Naive B cell (primary cell): ENCODE data around the gene TOMM5. TPM values are rescaled to one million over a fixed set of nuclear protein-coding genes. Genes with fewer than 3 reads are reported as not detected.

Experiments
- ATAC-seq, 2 donors: fragments of 150-1000 bp; cut with Tn5 transposase; 2 replicates each; pipeline ENCODE4 v1.10.0; 2021; ENCODE audit warnings: low read depth in 2 of 2, mild to moderate bottlenecking in 2 of 2, moderate library complexity in 2 of 2
- DNase-seq: peaks from one replicate; pipeline ENCODE4 v3.0.0; 2022
- H3K27ac Mint-ChIP-seq, 6 donors: one replicate each; pipeline ENCODE4 v1.8.0; 2020 to 2022; ENCODE audit warnings: mild to moderate bottlenecking in 6 of 6, mixed read lengths in 6 of 6, moderate library complexity in 5 of 6, inconsistent platforms in 2 of 6
- H3K27me3 Mint-ChIP-seq, 3 donors: one replicate each; pipeline ENCODE4 v1.8.0; 2021 to 2022; ENCODE audit warnings: mixed read lengths in 3 of 3, mild to moderate bottlenecking in 1 of 3
- H3K36me3 Mint-ChIP-seq, 2 donors: one replicate each; pipeline ENCODE4 v1.8.0; 2020 to 2022; ENCODE audit warnings: mixed read lengths in 2 of 2, inconsistent platforms in 1 of 2, mild to moderate bottlenecking in 1 of 2
- H3K4me1 Mint-ChIP-seq, 3 donors: one replicate each; pipeline ENCODE4 v1.8.0; 2020 to 2022; ENCODE audit warnings: mixed read lengths in 3 of 3, inconsistent platforms in 1 of 3, mild to moderate bottlenecking in 1 of 3, moderate library complexity in 1 of 3
- H3K4me3 Mint-ChIP-seq, 8 donors: one replicate each; pipeline ENCODE4 v1.8.0; 2020 to 2022; ENCODE audit warnings: mild to moderate bottlenecking in 8 of 8, mixed read lengths in 8 of 8, moderate library complexity in 8 of 8, inconsistent platforms in 2 of 8
- H3K9me3 Mint-ChIP-seq, 7 donors: one replicate each; pipeline ENCODE4 v1.8.0; 2020 to 2022; ENCODE audit warnings: mixed read lengths in 7 of 7, mild to moderate bottlenecking in 5 of 7, inconsistent platforms in 2 of 7, moderate library complexity in 1 of 7
- polyA plus RNA-seq, 6 donors: library from polyadenylated mRNA; unstranded; fragments of 300-500 nt; fragmentation: Illumina TruSeq; gene quantifications; one replicate each; pipeline ENCODE4 v1.2.3, GENCODE V29; 2021; ENCODE audit warnings: low read depth in 6 of 6

Gene TOMM5
- 100 to 1,000 TPM; 127 to 214 (median 179) TPM for polyA plus RNA-seq

DNA sequence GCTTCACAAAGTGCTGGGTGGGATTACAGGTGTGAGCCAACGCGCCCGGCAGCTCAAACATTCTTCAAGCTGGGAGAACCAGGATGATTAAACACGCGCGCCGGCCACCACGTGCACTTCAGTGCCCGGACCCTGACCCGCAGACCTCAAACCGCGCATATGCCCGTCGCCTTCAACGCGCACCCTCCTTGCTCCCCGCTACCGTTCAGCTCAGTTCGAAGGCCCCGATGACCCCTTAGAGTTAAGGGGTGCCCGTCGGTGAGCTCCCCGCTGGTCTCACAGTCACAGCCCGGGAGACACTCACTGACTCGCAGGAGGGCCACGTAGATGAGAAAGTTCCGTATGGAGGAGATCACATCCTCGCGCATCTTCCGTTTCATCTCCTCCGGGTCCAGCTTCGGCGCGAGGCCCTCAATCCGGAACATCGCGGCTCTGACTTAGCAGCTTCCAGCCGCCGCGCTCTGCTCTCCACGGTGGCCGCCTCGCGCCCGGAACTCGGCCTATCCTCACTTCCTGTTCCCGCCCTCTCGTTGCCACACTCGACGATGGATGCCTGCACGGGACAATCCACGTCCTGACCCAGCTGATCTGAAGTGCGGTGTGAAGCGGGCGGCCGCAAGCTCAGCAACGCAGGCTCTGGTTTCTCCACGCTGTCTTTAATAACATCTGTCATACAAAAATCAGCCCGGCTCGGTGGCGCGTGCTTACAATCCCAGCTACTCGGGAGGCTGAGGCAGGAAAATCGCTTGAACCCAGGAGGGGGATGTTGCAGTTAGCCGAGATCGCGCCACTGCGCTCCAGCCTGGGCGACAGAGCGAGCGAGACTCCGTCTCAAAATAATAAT lies at the start of gene TOMM5:
TOMM5 (minus strand) TSS at position 490 of the 844 bp plus-strand sequence; CDS start at position 425, 65 bp downstream.
- Mint-ChIP-seq H3K27me3 (no peaks in the 10 kb centered on the region), H3K36me3 (peaks cover 5 to 7% of the 10 kb centered on the region in 2 donors), H3K4me1 (peaks cover 23 to 50% (median 37%) of the 10 kb centered on the region in 3 donors), H3K27ac (peak within 1 kb of the TSS; percentile 93 to 99 (median 98)), H3K4me3 (peak within 1 kb of the TSS; percentile 97 to 100 (median 100)), H3K9me3 (no peaks in the 10 kb centered on the region)
- DNase-seq = peak; percentile 90
- peak; percentile 94 to 96 for ATAC-seq

DNA sequence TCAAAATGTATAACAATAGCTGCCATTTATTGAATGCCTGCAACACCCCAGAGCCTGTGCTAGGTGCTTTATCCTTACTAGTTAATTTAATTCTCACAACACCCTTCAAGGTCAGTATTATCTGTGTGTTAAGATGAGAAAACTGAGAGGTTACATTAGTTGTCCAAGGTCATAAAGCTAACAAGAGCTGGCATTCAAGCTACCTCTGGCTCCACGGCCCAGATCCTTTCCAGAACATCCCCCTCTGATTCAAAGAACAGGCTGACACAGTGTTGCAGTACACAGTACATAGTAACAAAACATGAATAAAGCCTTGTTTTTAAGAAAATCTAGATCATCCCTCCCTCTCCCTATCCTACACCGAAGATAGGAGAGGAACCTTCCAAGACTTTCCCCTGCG lies 48.9 kb upstream of the TOMM5 start:
- peaks cover 14 to 30% (median 22%) of the 10 kb centered on the region in 3 donors for H3K27me3 Mint-ChIP-seq
- no peaks in the 10 kb centered on the region for H3K36me3 Mint-ChIP-seq
- ATAC-seq = no peak
- no peak overlapping the region for H3K4me3 Mint-ChIP-seq
- no peak for DNase-seq
- H3K9me3 Mint-ChIP-seq = peaks cover 0 to 2% (median 0%) of the 10 kb centered on the region in 7 donors
- no peaks in the 10 kb centered on the region for H3K4me1 Mint-ChIP-seq
- no peak overlapping the region for H3K27ac Mint-ChIP-seq

DNA sequence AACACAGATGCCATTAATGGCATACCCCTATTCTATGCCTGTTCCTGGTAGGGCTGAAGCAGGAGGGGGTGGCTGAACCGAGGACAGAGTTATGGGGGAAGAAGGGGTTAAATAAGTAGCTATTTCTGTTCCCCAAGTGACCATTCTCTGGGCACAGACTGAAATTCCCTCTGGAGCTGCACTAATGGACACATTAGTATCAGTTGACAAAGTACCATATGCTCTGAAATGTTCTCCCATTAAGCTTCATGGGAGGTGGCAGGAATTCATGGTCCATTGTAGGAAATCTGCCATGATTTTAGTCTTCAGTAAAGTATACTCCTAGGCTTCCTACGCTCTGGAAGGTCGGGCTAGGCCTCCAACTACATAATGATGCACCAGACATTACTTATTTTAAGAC lies 47.8 kb upstream of the TOMM5 start:
- Mint-ChIP-seq H3K9me3 (peaks cover 0 to 2% (median 0%) of the 10 kb centered on the region in 7 donors), H3K4me3 (no peak overlapping the region), H3K36me3 (no peaks in the 10 kb centered on the region), H3K27me3 (peaks cover 14 to 36% (median 24%) of the 10 kb centered on the region in 3 donors), H3K4me1 (no peaks in the 10 kb centered on the region), H3K27ac (no peak overlapping the region)
- no peak for DNase-seq
- ATAC-seq = no peak

DNA sequence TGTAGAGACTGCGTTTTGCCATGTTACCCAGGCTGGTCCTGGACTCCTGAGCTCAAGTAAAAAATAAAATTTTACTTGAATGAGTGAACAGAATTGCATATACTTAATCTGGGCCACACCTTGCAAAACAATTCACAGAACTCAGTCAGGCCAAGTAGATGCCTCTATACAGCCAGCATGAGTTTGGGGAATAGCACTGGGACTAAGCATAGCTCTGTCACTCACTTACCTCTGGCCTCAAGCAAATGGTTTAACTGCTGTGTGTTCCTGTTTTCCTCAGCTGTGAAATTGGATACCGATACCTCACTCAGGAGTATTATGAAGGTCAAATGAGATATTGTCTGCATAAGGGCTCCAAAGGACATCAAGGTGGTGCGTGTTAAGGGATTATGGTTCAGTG lies 47.4 kb upstream of the TOMM5 start:
- Mint-ChIP-seq H3K27ac (no peak overlapping the region), H3K27me3 (peaks cover 14 to 33% (median 21%) of the 10 kb centered on the region in 3 donors), H3K4me1 (no peaks in the 10 kb centered on the region), H3K36me3 (no peaks in the 10 kb centered on the region), H3K4me3 (no peak overlapping the region), H3K9me3 (peaks cover 0 to 2% (median 0%) of the 10 kb centered on the region in 7 donors)
- ATAC-seq (no peak), DNase-seq (no peak)

DNA sequence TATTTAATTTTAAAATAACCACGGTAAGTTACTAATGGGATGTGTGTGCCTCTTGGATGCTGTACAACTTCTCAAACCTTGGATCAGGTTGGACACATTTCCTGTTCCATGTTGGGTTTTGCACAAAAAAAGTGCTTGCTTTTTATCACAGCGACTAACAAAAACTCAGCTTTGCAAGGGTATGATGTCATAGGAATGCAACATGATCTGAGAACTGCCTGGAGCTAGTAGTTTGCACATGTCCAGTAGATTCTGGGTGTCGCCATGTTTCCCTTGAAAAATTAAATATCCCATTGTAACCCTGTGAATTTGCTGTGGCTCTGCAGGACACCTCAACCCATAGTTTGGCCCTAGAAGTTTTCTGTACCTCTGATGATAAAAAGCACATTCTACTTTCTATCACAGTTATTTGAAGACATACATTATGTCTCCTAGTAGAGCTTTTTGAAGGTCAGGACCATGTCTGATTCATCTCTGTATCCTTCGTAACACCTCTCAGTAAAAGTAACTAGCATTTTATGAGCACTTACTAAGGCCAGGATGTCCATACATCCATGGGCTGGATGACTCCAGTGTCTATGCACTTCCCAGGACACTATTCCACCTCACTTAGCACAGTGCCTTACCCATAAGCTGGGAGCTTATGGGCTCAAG lies 46.8 kb upstream of the TOMM5 start:
- no peaks in the 10 kb centered on the region for H3K36me3 Mint-ChIP-seq
- H3K27me3 Mint-ChIP-seq = peaks cover 14 to 27% (median 20%) of the 10 kb centered on the region in 3 donors
- H3K27ac Mint-ChIP-seq = no peak overlapping the region
- DNase-seq = no peak
- H3K4me1 Mint-ChIP-seq = no peaks in the 10 kb centered on the region
- H3K9me3 Mint-ChIP-seq = peaks cover 0 to 2% (median 0%) of the 10 kb centered on the region in 7 donors
- ATAC-seq = no peak
- no peak overlapping the region for H3K4me3 Mint-ChIP-seq

DNA sequence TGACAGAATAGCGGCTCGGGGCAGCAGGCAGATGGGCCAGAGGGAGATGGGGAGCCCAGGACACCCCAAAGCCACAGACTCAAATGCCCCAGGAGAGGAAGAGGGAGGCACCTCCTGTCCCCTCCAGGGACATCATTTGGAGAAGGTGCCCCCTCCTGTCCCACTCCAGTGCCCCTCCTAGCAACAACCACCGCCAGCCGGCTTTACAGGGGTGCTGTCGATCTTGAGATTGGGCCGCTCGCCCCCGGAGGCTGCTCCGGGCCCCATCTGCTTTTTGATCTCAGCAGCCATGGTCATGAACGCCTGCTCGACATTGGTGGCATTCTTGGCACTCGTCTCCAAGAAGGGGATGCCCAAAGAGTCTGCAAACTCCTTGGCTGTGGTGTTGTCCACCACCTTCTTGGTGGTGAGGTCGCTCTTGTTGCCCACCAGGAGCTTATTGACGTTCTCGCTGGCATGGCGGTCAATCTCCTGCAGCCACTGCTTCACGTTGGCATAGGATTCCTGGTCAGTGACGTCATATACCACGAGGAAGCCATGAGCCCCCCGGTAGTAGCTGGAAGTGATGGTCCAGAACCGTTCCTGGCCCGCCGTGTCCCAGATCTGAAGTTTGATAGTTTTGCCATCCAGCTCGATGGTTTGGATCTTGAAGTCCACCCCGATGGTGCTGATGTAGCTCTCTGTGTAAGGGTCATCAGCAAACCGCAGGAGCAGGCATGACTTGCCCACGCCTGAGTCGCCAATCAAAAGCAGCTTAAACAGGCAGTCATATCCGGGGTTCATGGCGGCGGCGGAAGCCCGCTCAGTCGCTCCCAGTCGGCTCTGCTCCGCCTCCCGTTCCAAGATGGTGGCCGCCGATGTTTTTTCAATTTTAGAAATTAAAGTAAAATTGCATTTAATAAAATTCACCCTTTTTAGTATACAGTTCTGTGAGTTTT lies 44.4 kb upstream of the TOMM5 start:
- ATAC-seq (no peak), DNase-seq (no peak)
- Mint-ChIP-seq H3K36me3 (no peaks in the 10 kb centered on the region), H3K4me1 (no peaks in the 10 kb centered on the region), H3K9me3 (no peaks in the 10 kb centered on the region), H3K27ac (no peak overlapping the region), H3K27me3 (peaks cover 11 to 22% (median 16%) of the 10 kb centered on the region in 3 donors), H3K4me3 (no peak overlapping the region)

DNA sequence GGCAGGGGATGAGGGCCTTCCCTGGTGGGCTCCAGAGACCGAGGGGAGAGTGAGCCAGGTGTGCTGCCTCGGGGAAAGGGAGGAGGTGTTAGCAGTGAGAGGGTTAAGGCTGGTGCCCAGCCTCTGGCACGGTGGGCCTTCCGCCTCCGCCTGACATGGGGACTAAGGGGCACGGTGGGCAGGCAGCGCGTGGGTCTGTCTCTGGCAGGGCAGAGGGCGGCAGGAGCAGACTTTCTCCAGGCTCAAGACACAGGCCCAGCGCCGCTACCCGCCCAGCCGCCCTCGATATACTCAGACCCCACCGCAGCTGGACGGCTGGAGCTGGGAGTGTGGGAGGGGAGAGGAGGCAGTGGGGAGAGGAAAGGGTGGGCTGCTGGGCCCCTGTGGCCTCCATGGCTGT lies 43.4 kb upstream of the TOMM5 start:
- DNase-seq (no peak), ATAC-seq (no peak)
- Mint-ChIP-seq H3K27me3 (peaks cover 13 to 22% (median 16%) of the 10 kb centered on the region in 3 donors), H3K36me3 (no peaks in the 10 kb centered on the region), H3K4me1 (no peaks in the 10 kb centered on the region), H3K4me3 (no peak overlapping the region), H3K9me3 (no peaks in the 10 kb centered on the region), H3K27ac (no peak overlapping the region)

GRCh38 chr9:37632479-37632878 lies 40.1 kb upstream of the TOMM5 start:
- DNase-seq = no peak
- Mint-ChIP-seq H3K27ac (no peak overlapping the region), H3K4me3 (no peak overlapping the region), H3K9me3 (no peaks in the 10 kb centered on the region), H3K4me1 (no peaks in the 10 kb centered on the region), H3K36me3 (no peaks in the 10 kb centered on the region), H3K27me3 (peaks cover 11 to 16% (median 16%) of the 10 kb centered on the region in 3 donors)
- no peak for ATAC-seq

- H3K9me3 Mint-ChIP-seq = no peaks in the 10 kb centered on the region
- DNase-seq = no peak
- H3K27me3 Mint-ChIP-seq = peaks cover 0 to 18% (median 6%) of the 10 kb centered on the region in 3 donors
- peaks cover 0 to 4% (median 0%) of the 10 kb centered on the region in 3 donors for H3K4me1 Mint-ChIP-seq
- no peak for ATAC-seq
- no peak overlapping the region for H3K4me3 Mint-ChIP-seq
- H3K36me3 Mint-ChIP-seq = no peaks in the 10 kb centered on the region
- no peak overlapping the region for H3K27ac Mint-ChIP-seq
Measured at GRCh38 chr9:37626708-37627292, 34.4 kb upstream of the TOMM5 start.

- DNase-seq = no peak
- no peak for ATAC-seq
- H3K27me3 Mint-ChIP-seq = peaks cover 0 to 15% (median 6%) of the 10 kb centered on the region in 3 donors
- H3K9me3 Mint-ChIP-seq = no peaks in the 10 kb centered on the region
- H3K36me3 Mint-ChIP-seq = no peaks in the 10 kb centered on the region
- no peak overlapping the region for H3K27ac Mint-ChIP-seq
- H3K4me3 Mint-ChIP-seq = no peak overlapping the region
- H3K4me1 Mint-ChIP-seq = peaks cover 0 to 4% (median 0%) of the 10 kb centered on the region in 3 donors
Measured at GRCh38 chr9:37625758-37626147, 33.4 kb upstream of the TOMM5 start.

DNA sequence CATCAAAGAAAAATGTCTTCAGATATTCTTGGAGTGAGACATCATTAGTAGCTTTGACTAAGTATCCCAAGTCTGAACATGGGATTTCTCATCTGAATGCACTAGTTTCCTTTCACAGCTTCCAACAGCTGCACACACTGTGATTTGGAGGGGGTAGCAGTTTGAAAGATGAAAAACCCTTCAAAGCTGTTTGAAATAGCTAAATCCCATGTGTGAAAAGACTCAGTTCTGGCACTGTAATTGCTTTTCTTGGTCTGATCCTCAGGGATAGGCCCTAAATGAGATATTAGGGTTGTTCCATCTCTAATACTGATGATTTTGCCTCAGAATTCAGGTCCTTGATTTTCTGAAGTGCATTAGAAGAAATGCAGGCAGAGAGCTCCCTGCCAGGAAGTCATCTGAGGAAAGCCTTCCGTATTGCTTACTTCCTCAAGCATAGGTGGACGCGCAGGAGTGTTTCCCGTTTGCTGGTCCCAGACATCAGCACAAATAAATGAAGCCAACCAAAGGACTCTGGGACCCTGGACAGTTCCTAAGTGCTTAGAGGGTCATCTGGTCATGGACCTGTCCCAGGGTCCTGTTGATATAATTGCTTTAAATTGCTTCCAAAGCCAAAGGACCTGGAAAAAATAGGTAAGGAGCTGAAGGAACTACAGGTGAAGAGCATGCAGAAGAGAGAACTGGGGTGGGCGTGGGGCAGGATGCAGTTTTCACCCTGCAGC lies 32.8 kb upstream of the TOMM5 start:
- H3K9me3 Mint-ChIP-seq = no peaks in the 10 kb centered on the region
- DNase-seq = no peak
- peaks cover 0 to 14% (median 6%) of the 10 kb centered on the region in 3 donors for H3K27me3 Mint-ChIP-seq
- H3K4me1 Mint-ChIP-seq = peaks cover 0 to 4% (median 0%) of the 10 kb centered on the region in 3 donors
- no peak overlapping the region for H3K4me3 Mint-ChIP-seq
- peak overlapping the region in 1 of 6 donors; percentile 14 for H3K27ac Mint-ChIP-seq
- no peak for ATAC-seq
- H3K36me3 Mint-ChIP-seq = no peaks in the 10 kb centered on the region

DNA sequence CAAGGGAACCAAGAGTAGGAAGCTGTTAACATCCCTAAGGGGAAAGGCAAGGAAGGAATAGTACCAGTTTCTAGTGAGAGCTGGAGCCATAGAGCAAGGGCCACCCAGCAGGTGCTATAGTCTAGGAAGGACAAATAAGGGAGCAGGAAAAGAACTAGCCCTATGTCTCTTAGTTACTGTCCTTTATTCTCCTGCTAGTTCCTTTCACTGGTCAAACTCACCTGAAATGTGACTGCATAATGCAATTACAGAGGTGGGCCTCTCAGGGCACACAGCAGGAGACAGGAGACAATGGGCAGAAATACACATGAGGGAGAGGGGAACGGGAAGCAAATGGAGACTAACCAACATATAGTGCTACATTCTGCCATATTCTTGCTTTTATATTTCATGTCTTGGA lies 31.7 kb upstream of the TOMM5 start:
- Mint-ChIP-seq H3K4me3 (no peak overlapping the region), H3K27ac (no peak overlapping the region), H3K27me3 (peaks cover 0 to 17% (median 6%) of the 10 kb centered on the region in 3 donors), H3K4me1 (peaks cover 0 to 4% (median 0%) of the 10 kb centered on the region in 3 donors), H3K9me3 (no peaks in the 10 kb centered on the region), H3K36me3 (no peaks in the 10 kb centered on the region)
- no peak for DNase-seq
- no peak for ATAC-seq
